ENCODE data around the gene MOB1A. TPM values are rescaled to one million over a fixed set of nuclear protein-coding genes. Genes with fewer than 3 reads are reported as not detected.

MOB1A gene
- total RNA-seq, 1 experiment from 2014 or later = 95.1 TPM

DNA sequence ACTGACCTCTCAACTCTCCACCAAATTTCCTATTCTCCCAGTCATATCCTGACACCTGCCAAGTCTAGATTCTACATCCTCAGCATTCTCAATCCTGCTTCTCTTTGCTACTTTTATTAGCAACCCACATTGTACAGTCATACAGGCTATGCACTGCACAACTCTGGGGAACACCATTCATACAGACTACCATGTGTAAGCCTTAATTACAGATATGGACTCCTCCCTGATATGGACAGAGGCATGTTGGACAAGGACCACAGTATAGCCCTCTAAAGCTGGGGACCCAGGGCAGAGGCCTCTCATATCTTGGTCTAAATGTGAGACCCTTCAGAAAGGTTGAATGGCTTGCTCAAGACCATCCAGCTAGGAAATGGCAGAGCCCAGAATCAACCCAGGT, 67.3 kb downstream of the MOB1A start:
- Histone ChIP-seq H2BK5ac (ENCODE audit: insufficient read length, low read length) (no peak overlapping the region), H3T11ph (ENCODE audit: low read length) (no peak overlapping the region)

More for the DNA sequence above, 67.3 kb downstream of the MOB1A start:
- peaks cover 19 to 25% of the 10 kb centered on the region in 2 experiments for H3K4me1 Mint-ChIP-seq
- Histone ChIP-seq H4K8ac (replicated peaks; ENCODE audit: insufficient read length, low read depth, low read length) (no peak overlapping the region), H3K9me3 (ENCODE audit: control insufficient read depth, low read depth, low read length) (no peaks in the 10 kb centered on the region), H3K14ac (ENCODE audit: insufficient read depth, low read length) (no peak overlapping the region), H2AK5ac (ENCODE audit: insufficient read length, low read length) (no peak overlapping the region), H3K79me2 (ENCODE audit: insufficient read depth, low read length) (no peaks in the 10 kb centered on the region), H2AFZ (ENCODE audit: low read length) (no peak overlapping the region), H3K4me1 (ENCODE audit: insufficient read depth, low read length) (no peaks in the 10 kb centered on the region; the same call in 1 of the 2 replicates), H2BK12ac (ENCODE audit: insufficient read length, low read depth, low read length) (no peak overlapping the region), H3K23me2 (ENCODE audit: insufficient read length, low read depth, low read length, poor library complexity, severe bottlenecking) (no peaks in the 10 kb centered on the region), H3K18ac (ENCODE audit: insufficient read length, low read depth, low read length) (no peak overlapping the region), H2BK120ac (ENCODE audit: low read depth, low read length, poor library complexity, severe bottlenecking) (no peak overlapping the region), H3K23ac (ENCODE audit: insufficient read length, low read depth, low read length) (no peak overlapping the region), H2BK15ac (ENCODE audit: low read depth, low read length) (no peak overlapping the region), H3K27me3 (ENCODE audit: insufficient read depth, low read length) (no peaks in the 10 kb centered on the region), H4K20me1 (ENCODE audit: control insufficient read depth, insufficient read depth, insufficient read length) (no peaks in the 10 kb centered on the region), H3K79me1 (ENCODE audit: insufficient read depth, low read depth, low read length, poor library complexity, severe bottlenecking) (no peaks in the 10 kb centered on the region), H4K91ac (ENCODE audit: insufficient read length, low read depth, low read length) (no peak overlapping the region), H3K27ac (ENCODE audit: insufficient read length, low read depth, low read length) (no peak overlapping the region), H4K5ac (ENCODE audit: insufficient read length, low read depth, low read length) (no peak overlapping the region), H3K56ac (ENCODE audit: insufficient read length, low read depth, low read length) (no peak overlapping the region), H3K4ac (ENCODE audit: low read depth, low read length) (no peak overlapping the region), H3K4me2 (ENCODE audit: insufficient read depth, insufficient read length, low read length) (no peak overlapping the region), H2BK20ac (ENCODE audit: low read depth, low read length, poor library complexity, severe bottlenecking) (no peak overlapping the region), H3K9ac (ENCODE audit: extremely low read depth, insufficient read length, low read length) (no peak overlapping the region)
- no peak overlapping the region for H3K4me3 Mint-ChIP-seq
- H3K9me3 Mint-ChIP-seq = no peaks in the 10 kb centered on the region
- peaks cover 2% of the 10 kb centered on the region; the same call in 1 of the 2 replicates for H3K27me3 Mint-ChIP-seq (ENCODE audit: low read depth)
- TF ChIP-seq, protein P1, sequence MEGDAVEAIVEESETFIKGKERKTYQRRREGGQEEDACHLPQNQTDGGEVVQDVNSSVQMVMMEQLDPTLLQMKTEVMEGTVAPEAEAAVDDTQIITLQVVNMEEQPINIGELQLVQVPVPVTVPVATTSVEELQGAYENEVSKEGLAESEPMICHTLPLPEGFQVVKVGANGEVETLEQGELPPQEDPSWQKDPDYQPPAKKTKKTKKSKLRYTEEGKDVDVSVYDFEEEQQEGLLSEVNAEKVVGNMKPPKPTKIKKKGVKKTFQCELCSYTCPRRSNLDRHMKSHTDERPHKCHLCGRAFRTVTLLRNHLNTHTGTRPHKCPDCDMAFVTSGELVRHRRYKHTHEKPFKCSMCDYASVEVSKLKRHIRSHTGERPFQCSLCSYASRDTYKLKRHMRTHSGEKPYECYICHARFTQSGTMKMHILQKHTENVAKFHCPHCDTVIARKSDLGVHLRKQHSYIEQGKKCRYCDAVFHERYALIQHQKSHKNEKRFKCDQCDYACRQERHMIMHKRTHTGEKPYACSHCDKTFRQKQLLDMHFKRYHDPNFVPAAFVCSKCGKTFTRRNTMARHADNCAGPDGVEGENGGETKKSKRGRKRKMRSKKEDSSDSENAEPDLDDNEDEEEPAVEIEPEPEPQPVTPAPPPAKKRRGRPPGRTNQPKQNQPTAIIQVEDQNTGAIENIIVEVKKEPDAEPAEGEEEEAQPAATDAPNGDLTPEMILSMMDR (conservative IDR thresholded peaks at IDR 0.05) = no peak
- no peaks in the 10 kb centered on the region for H3K36me3 Mint-ChIP-seq (ENCODE audit: insufficient read depth in 1 of 3, low read depth in 3 of 3)
- H3K27ac Mint-ChIP-seq = no peak overlapping the region; a peak in 1 of 7 replicates
- DNase-seq = no peak

All from H9 (cell line).